ENCODE measurements around the gene PPP1R16B. TPM values are rescaled to one million over a fixed set of nuclear protein-coding genes. Genes with fewer than 3 reads are reported as not detected.

PPP1R16B gene
- total RNA-seq, 1 donor from 2014 or later: 109 TPM

DNA sequence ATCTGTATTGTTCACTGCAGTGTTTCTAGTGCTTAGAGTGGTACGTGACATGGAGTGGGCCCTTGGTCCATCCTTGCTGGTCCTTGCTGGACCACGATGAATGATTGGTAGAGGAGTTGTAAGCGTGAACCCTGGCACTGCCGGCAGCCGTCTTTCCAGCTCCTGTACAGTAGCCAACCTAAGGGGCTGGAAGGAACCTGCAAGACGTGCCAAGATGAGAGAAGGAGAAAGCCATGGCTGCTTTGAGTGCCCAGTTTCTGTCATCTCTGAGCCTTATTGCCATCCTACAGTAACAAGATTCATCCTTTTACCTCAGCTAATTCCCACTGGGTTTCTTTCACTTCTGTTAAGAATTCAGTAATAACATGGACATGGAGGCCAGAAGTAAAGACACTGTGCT is 162.6 kb downstream of the PPP1R16B start:
- no peak for DNase-seq (ENCODE audit: low spot score)
- H3K9me3 Mint-ChIP-seq: no peaks in the 10 kb centered on the region
- H3K36me3 Mint-ChIP-seq (ENCODE audit: low read depth): peaks cover 55% of the 10 kb centered on the region
- intact Hi-C loops (cut with micrococcal nuclease): no loop called here
- no peak overlapping the region for H3K27ac Mint-ChIP-seq
- no peak overlapping the region for H3K4me3 Mint-ChIP-seq (ENCODE audit: low read depth)
- peaks cover 21% of the 10 kb centered on the region for H3K4me1 Mint-ChIP-seq (ENCODE audit: low read depth)
- no peaks in the 10 kb centered on the region for H3K27me3 Mint-ChIP-seq (ENCODE audit: low read depth)

GRCh38 chr20:38969708-38970107 is 164.2 kb downstream of the PPP1R16B start:
- H3K4me3 Mint-ChIP-seq (ENCODE audit: low read depth): no peak overlapping the region
- no peak for DNase-seq (ENCODE audit: low spot score)
- H3K9me3 Mint-ChIP-seq: no peaks in the 10 kb centered on the region
- no peak overlapping the region for H3K27ac Mint-ChIP-seq
- intact Hi-C loops (cut with micrococcal nuclease): no loop called here
- peaks cover 24% of the 10 kb centered on the region for H3K4me1 Mint-ChIP-seq (ENCODE audit: low read depth)
- H3K27me3 Mint-ChIP-seq (ENCODE audit: low read depth): no peaks in the 10 kb centered on the region
- H3K36me3 Mint-ChIP-seq (ENCODE audit: low read depth): peaks cover 61% of the 10 kb centered on the region

DNA sequence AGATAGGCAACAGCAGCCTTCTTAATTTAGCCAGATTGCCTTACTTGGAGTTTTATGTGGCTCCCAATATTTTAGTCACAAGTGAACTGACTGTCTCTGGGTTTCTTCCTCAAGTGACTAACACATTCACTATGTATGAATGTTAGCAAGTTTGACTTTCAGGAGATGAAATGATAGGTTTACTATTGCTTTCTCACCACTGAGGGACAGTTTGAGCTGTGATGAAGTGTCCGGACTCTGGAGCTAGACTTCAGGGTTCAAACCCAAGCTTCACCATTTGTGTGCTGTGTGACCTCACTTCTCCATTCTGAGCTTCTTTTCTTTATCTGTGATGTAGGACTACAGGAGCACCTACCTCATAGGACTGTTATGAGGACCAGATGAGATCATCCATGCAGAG is 164.8 kb downstream of the PPP1R16B start:
- Mint-ChIP-seq H3K9me3 (no peaks in the 10 kb centered on the region), H3K4me3 (ENCODE audit: low read depth) (no peak overlapping the region), H3K4me1 (ENCODE audit: low read depth) (peaks cover 27% of the 10 kb centered on the region), H3K27ac (no peak overlapping the region), H3K36me3 (ENCODE audit: low read depth) (peaks cover 61% of the 10 kb centered on the region), H3K27me3 (ENCODE audit: low read depth) (no peaks in the 10 kb centered on the region)
- DNase-seq (ENCODE audit: low spot score): no peak
- intact Hi-C loops (cut with micrococcal nuclease): no loop called here

Other genes starting within 250 kb of the PPP1R16B start
- gene ADIG, start 224.5 kb upstream of the PPP1R16B start, total RNA-seq: not detected in 2 replicates
- gene ARHGAP40, start 203.9 kb upstream of the PPP1R16B start, total RNA-seq: not detected in 2 replicates
- gene SLC32A1, start 81.2 kb upstream of the PPP1R16B start, total RNA-seq: not detected in 2 replicates
- 12.1 and 13.2 TPM in 2 replicates for gene ACTR5, start 57.2 kb upstream of the PPP1R16B start, total RNA-seq
- 15.4 and 15.6 TPM in 2 replicates for gene FAM83D, start 120.7 kb downstream of the PPP1R16B start, total RNA-seq
- 14.8 and 15.3 TPM in 2 replicates for gene DHX35, start 156.6 kb downstream of the PPP1R16B start, total RNA-seq

All from activated T-helper 2 cell treated with anti-CD3 and anti-CD28 coated beads, Interferon-gamma antibody, Interleukin-2, Interleukin-4, amounts not matched to agents 10 μg/mL and 5 μg/mL and 100 μg/mL, durations not matched to agents 14 hours and 24 hours and 36 hours (primary cell).